Stimulated activated naive CD8-positive, alpha-beta T cell treated with anti-CD3 and anti-CD28 coated beads, Interleukin-15, Interleukin-2, amounts not matched to agents 100 ng/mL and 50 ng/mL, for 24 hours (primary cell): Measurements from ENCODE around the gene ATP1B2.
"Not testable (repeated sequence)": the region's sequence is repeated elsewhere in the genome, so short reads cannot be mapped to it uniquely, and the experiment has no call there.

ENCODE experiments used
- H3K27ac Mint-ChIP-seq: one replicate; pipeline ENCODE4 v1.8.0; 2021; ENCODE audit warnings: mild to moderate bottlenecking, mixed read lengths
- H3K27me3 Mint-ChIP-seq: one replicate; pipeline ENCODE4 v1.8.0; 2021; ENCODE audit warnings: mixed read lengths
- H3K36me3 Mint-ChIP-seq: one replicate; pipeline ENCODE4 v1.8.0; 2021; ENCODE audit warnings: low read depth, mixed read lengths
- H3K4me1 Mint-ChIP-seq: one replicate; pipeline ENCODE4 v1.8.0; 2021; ENCODE audit warnings: low read depth, mixed read lengths
- H3K4me3 Mint-ChIP-seq: one replicate; pipeline ENCODE4 v1.8.0; 2021; ENCODE audit warnings: mild to moderate bottlenecking, mixed read lengths
- H3K9me3 Mint-ChIP-seq: one replicate; pipeline ENCODE4 v1.8.0; 2021; ENCODE audit warnings: mixed read lengths

The ATP1B2 gene

GRCh38 chr17:7627250-7628121 lies 23.2 kb upstream of the ATP1B2 start, which contains the start of gene SAT2:
Gene SAT2, minus strand, starts transcription at chr17:7627821. Its CDS starts 186 bp downstream, at chr17:7627635.
- Mint-ChIP-seq H3K4me3 (peak within 1 kb of the TSS; percentile 85), H3K4me1 (peaks cover 10% of the 10 kb centered on the region), H3K27ac (peak within 1 kb of the TSS; percentile 61), H3K36me3 (no peaks in the 10 kb centered on the region), H3K9me3 (no peaks in the 10 kb centered on the region), H3K27me3 (no peaks in the 10 kb centered on the region)

- Mint-ChIP-seq H3K27ac (no peak within 1 kb of the TSS), H3K9me3 (no peaks in the 10 kb centered on the region), H3K27me3 (no peaks in the 10 kb centered on the region), H3K4me3 (no peak within 1 kb of the TSS), H3K36me3 (no peaks in the 10 kb centered on the region), H3K4me1 (peaks cover 10% of the 10 kb centered on the region)
Observed at GRCh38 chr17:7629939-7630571, 20.7 kb upstream of the ATP1B2 start, which contains the start of gene SHBG. Gene SHBG, plus strand, starts transcription at chr17:7630135. Its CDS starts 38 bp downstream, at chr17:7630173.

GRCh38 chr17:7631398-7632380 lies 19.0 kb upstream of the ATP1B2 start:
- no peak overlapping the region for H3K27ac Mint-ChIP-seq
- H3K4me1 Mint-ChIP-seq = peaks cover 5% of the 10 kb centered on the region
- no peaks in the 10 kb centered on the region for H3K27me3 Mint-ChIP-seq
- no peaks in the 10 kb centered on the region for H3K36me3 Mint-ChIP-seq
- H3K4me3 Mint-ChIP-seq = no peak overlapping the region
- no peaks in the 10 kb centered on the region for H3K9me3 Mint-ChIP-seq

GRCh38 chr17:7632492-7632894 lies 18.2 kb upstream of the ATP1B2 start:
- no peaks in the 10 kb centered on the region for H3K36me3 Mint-ChIP-seq
- no peaks in the 10 kb centered on the region for H3K4me1 Mint-ChIP-seq
- no peaks in the 10 kb centered on the region for H3K9me3 Mint-ChIP-seq
- H3K4me3 Mint-ChIP-seq = no peak overlapping the region
- H3K27me3 Mint-ChIP-seq = no peaks in the 10 kb centered on the region
- no peak overlapping the region for H3K27ac Mint-ChIP-seq

- Mint-ChIP-seq H3K9me3 (no peaks in the 10 kb centered on the region), H3K27me3 (no peaks in the 10 kb centered on the region), H3K36me3 (no peaks in the 10 kb centered on the region), H3K4me3 (no peak overlapping the region), H3K27ac (no peak overlapping the region), H3K4me1 (no peaks in the 10 kb centered on the region)
Observed at GRCh38 chr17:7633093-7633492, 17.6 kb upstream of the ATP1B2 start.

- no peaks in the 10 kb centered on the region for H3K4me1 Mint-ChIP-seq
- H3K36me3 Mint-ChIP-seq = no peaks in the 10 kb centered on the region
- no peaks in the 10 kb centered on the region for H3K9me3 Mint-ChIP-seq
- no peaks in the 10 kb centered on the region for H3K27me3 Mint-ChIP-seq
- no peak overlapping the region for H3K27ac Mint-ChIP-seq
- H3K4me3 Mint-ChIP-seq = no peak overlapping the region
Observed at GRCh38 chr17:7634384-7634783, 16.3 kb upstream of the ATP1B2 start.

GRCh38 chr17:7636163-7636562 lies 14.6 kb upstream of the ATP1B2 start:
- no peak overlapping the region for H3K27ac Mint-ChIP-seq
- no peaks in the 10 kb centered on the region for H3K9me3 Mint-ChIP-seq
- no peak overlapping the region for H3K4me3 Mint-ChIP-seq
- H3K27me3 Mint-ChIP-seq = no peaks in the 10 kb centered on the region
- H3K36me3 Mint-ChIP-seq = no peaks in the 10 kb centered on the region
- no peaks in the 10 kb centered on the region for H3K4me1 Mint-ChIP-seq

GRCh38 chr17:7640783-7641182 lies 9.9 kb upstream of the ATP1B2 start:
- H3K4me3 Mint-ChIP-seq = no peak overlapping the region
- H3K4me1 Mint-ChIP-seq = no peaks in the 10 kb centered on the region
- H3K27me3 Mint-ChIP-seq = peaks cover 12% of the 10 kb centered on the region
- H3K9me3 Mint-ChIP-seq = no peaks in the 10 kb centered on the region
- H3K36me3 Mint-ChIP-seq = no peaks in the 10 kb centered on the region
- no peak overlapping the region for H3K27ac Mint-ChIP-seq

- not testable (repeated sequence) for H3K4me1 Mint-ChIP-seq, H3K9me3 Mint-ChIP-seq, H3K27ac Mint-ChIP-seq, H3K36me3 Mint-ChIP-seq
- Mint-ChIP-seq H3K27me3 (peaks cover 12% of the 10 kb centered on the region), H3K4me3 (peak overlapping the region; percentile 37)
Observed at GRCh38 chr17:7641635-7642034, 9.1 kb upstream of the ATP1B2 start.

- Mint-ChIP-seq H3K4me3 (no peak overlapping the region), H3K4me1 (peaks cover under 1% of the 10 kb centered on the region), H3K9me3 (no peaks in the 10 kb centered on the region), H3K36me3 (no peaks in the 10 kb centered on the region), H3K27ac (no peak overlapping the region), H3K27me3 (peaks cover 18% of the 10 kb centered on the region)
Observed at GRCh38 chr17:7644775-7645174, 6.0 kb upstream of the ATP1B2 start.

- no peak overlapping the region for H3K4me3 Mint-ChIP-seq
- peaks cover 14% of the 10 kb centered on the region for H3K4me1 Mint-ChIP-seq
- peaks cover 32% of the 10 kb centered on the region for H3K27me3 Mint-ChIP-seq
- H3K36me3 Mint-ChIP-seq = no peaks in the 10 kb centered on the region
- no peak overlapping the region for H3K27ac Mint-ChIP-seq
- H3K9me3 Mint-ChIP-seq = no peaks in the 10 kb centered on the region
Observed at GRCh38 chr17:7646457-7646856, 4.3 kb upstream of the ATP1B2 start.

- Mint-ChIP-seq H3K4me1 (peaks cover 14% of the 10 kb centered on the region), H3K36me3 (no peaks in the 10 kb centered on the region), H3K4me3 (no peak overlapping the region), H3K9me3 (no peaks in the 10 kb centered on the region), H3K27me3 (peaks cover 30% of the 10 kb centered on the region), H3K27ac (no peak overlapping the region)
Observed at GRCh38 chr17:7647018-7647417, 3.7 kb upstream of the ATP1B2 start.

GRCh38 chr17:7651097-7651664 lies 455 bp downstream of the ATP1B2 start:
- Mint-ChIP-seq H3K27me3 (peaks cover 39% of the 10 kb centered on the region), H3K36me3 (no peaks in the 10 kb centered on the region), H3K4me1 (peaks cover 14% of the 10 kb centered on the region), H3K4me3 (peak overlapping the region; percentile 69), H3K27ac (no peak overlapping the region), H3K9me3 (no peaks in the 10 kb centered on the region)

- Mint-ChIP-seq H3K4me1 (peaks cover 14% of the 10 kb centered on the region), H3K9me3 (no peaks in the 10 kb centered on the region), H3K27me3 (peaks cover 39% of the 10 kb centered on the region), H3K27ac (no peak overlapping the region), H3K4me3 (no peak overlapping the region), H3K36me3 (no peaks in the 10 kb centered on the region)
Observed at GRCh38 chr17:7651665-7652387, 1.1 kb downstream of the ATP1B2 start.
